ENCODE results near the gene CTNNA1. TPM values are rescaled to one million over a fixed set of nuclear protein-coding genes. Genes with fewer than 3 reads are reported as not detected.

The CTNNA1 gene
- total RNA-seq, 1 donor from 2014 or later, result 304 TPM

- H3K9me3 ChIP-seq, result no peaks in the 10 kb centered on the region
- H3K27me3 ChIP-seq, result no peaks in the 10 kb centered on the region
- H3K4me3 ChIP-seq, result no peak overlapping the region
- TF ChIP-seq POLR2AphosphoS5 (IDR thresholded peaks at IDR 0.05; ENCODE audit: insufficient read depth in 1 of 2, low read depth in 1 of 2) (no peak), POLR2A (IDR thresholded peaks at IDR 0.05) (no peak)
- TF ChIP-seq, protein P1, sequence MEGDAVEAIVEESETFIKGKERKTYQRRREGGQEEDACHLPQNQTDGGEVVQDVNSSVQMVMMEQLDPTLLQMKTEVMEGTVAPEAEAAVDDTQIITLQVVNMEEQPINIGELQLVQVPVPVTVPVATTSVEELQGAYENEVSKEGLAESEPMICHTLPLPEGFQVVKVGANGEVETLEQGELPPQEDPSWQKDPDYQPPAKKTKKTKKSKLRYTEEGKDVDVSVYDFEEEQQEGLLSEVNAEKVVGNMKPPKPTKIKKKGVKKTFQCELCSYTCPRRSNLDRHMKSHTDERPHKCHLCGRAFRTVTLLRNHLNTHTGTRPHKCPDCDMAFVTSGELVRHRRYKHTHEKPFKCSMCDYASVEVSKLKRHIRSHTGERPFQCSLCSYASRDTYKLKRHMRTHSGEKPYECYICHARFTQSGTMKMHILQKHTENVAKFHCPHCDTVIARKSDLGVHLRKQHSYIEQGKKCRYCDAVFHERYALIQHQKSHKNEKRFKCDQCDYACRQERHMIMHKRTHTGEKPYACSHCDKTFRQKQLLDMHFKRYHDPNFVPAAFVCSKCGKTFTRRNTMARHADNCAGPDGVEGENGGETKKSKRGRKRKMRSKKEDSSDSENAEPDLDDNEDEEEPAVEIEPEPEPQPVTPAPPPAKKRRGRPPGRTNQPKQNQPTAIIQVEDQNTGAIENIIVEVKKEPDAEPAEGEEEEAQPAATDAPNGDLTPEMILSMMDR (IDR thresholded peaks at IDR 0.05), result no peak
- H3K4me1 ChIP-seq, result peaks cover 40% of the 10 kb centered on the region
- intact Hi-C loops (cut with DNase I), result loop anchor here (1.0 kb wide), 1 partner anchor 34 kb away; no protein-coding TSS in a partner anchor
- no peaks in the 10 kb centered on the region for H3K36me3 ChIP-seq
- DNase-seq (ENCODE audit: extremely low spot score in 2 of 2), result no peak
- H3K27ac ChIP-seq, result no peak overlapping the region
Observed at GRCh38 chr5:138951091-138951985, 198.1 kb downstream of the CTNNA1 start.

DNA sequence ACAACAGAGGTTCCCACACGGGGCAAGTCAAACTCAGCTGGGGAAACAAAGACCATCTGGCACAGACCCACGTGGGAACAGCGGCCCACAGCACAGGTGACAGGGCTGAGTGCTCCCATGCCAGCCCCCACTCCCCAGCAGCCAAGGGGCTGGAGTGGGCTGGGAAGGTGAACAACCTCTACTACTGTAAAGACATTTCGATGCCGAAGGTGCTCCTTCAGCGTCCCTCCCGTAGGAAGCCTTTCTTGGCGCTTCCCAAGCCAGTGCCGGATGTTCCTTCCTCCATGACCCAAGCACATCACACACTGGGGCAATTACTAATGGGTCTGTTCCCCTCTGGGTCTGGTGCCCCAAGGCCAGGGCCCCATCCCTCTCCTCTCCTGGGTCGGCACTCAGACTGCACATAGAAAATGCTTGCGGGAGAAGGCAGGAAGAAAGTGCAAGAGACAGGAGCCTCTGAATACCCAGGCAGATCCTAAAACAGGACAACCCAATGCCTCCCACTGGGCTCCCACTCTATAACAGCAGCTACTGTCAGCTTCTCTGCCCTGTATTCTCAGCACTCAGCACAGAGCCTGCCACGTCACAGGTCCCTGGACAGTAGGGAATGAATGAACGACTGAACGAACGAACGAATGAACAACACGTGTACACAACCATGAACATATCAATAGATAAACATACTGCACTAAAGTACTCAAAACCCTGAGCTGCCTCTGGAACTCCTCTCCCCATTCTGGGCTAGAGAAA, 198.9 kb downstream of the CTNNA1 start:
- no peak overlapping the region for H3K4me3 ChIP-seq
- H3K36me3 ChIP-seq, result no peaks in the 10 kb centered on the region
- no peak for DNase-seq (ENCODE audit: extremely low spot score in 2 of 2)
- intact Hi-C loops (cut with DNase I), result loop anchor here (1.0 kb wide), 1 partner anchor 35 kb away; no protein-coding TSS in a partner anchor
- H3K27ac ChIP-seq, result peak overlapping the region; percentile 71
- TF ChIP-seq POLR2AphosphoS5 (IDR thresholded peaks at IDR 0.05; ENCODE audit: insufficient read depth in 1 of 2, low read depth in 1 of 2), result no peak
- TF ChIP-seq, protein P1 (IDR thresholded peaks at IDR 0.05), result no peak
- no peak for TF ChIP-seq POLR2A (IDR thresholded peaks at IDR 0.05)
- peaks cover 40% of the 10 kb centered on the region for H3K4me1 ChIP-seq
- H3K9me3 ChIP-seq, result no peaks in the 10 kb centered on the region
- H3K27me3 ChIP-seq, result no peaks in the 10 kb centered on the region

DNA sequence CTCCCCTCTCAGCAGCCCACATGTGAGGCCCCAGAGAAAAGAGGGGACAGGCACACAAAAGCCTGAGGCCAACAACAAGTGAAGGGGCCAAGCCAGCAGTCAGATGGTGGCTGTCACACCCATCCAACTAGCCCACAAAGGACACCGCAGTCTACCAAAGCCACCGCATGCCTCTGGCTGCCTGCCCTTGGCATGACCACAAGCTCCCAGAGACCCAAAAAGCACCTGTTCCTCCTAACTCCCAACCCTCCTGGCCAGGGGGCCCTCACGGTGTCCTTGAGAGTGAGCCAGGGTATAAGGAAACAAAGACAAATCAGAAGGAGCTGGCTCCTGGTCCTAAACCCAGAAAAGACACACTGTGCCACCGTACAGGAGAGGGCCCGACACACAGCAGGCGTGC, 199.7 kb downstream of the CTNNA1 start:
- Histone ChIP-seq H3K27me3 (no peaks in the 10 kb centered on the region), H3K36me3 (no peaks in the 10 kb centered on the region), H3K4me1 (peaks cover 40% of the 10 kb centered on the region), H3K9me3 (no peaks in the 10 kb centered on the region), H3K4me3 (peak overlapping the region in 1 of 2 donors; percentile 2), H3K27ac (peak overlapping the region; percentile 71)
- intact Hi-C loops (cut with DNase I), result no loop called here
- DNase-seq (ENCODE audit: extremely low spot score in 2 of 2), result no peak
- TF ChIP-seq, protein P1 (IDR thresholded peaks at IDR 0.05), result no peak
- TF ChIP-seq POLR2A (IDR thresholded peaks at IDR 0.05) (no peak), POLR2AphosphoS5 (IDR thresholded peaks at IDR 0.05; ENCODE audit: insufficient read depth in 1 of 2, low read depth in 1 of 2) (no peak)

GRCh38 chr5:138953387-138954256, 200.4 kb downstream of the CTNNA1 start:
- Histone ChIP-seq H3K36me3 (no peaks in the 10 kb centered on the region), H3K9me3 (no peaks in the 10 kb centered on the region), H3K27ac (peak overlapping the region; percentile 71), H3K4me1 (peaks cover 40% of the 10 kb centered on the region), H3K27me3 (no peaks in the 10 kb centered on the region), H3K4me3 (peak overlapping the region in 1 of 2 donors; percentile 2)
- peak; percentile 68 to 77 for TF ChIP-seq POLR2AphosphoS5 (IDR thresholded peaks at IDR 0.05; ENCODE audit: insufficient read depth in 1 of 2, low read depth in 1 of 2)
- TF ChIP-seq, protein P1 (IDR thresholded peaks at IDR 0.05), result no peak
- intact Hi-C loops (cut with DNase I), result no loop called here
- DNase-seq (ENCODE audit: extremely low spot score in 2 of 2), result no peak
